DOHH2 (cell line): ENCODE results near the gene FAM89B.

ENCODE experiments used
- H3F3A ChIP-seq: fragments of 200-600 bp; sonication (generic), shearing (Covaris generic); 2 replicates; pipeline ENCODE4 v1.6.0; 2016; ENCODE audit warnings: antibody characterized with exemption, mild to moderate bottlenecking; ENCODE audit not compliant: control insufficient read depth, insufficient read depth
- H3K27ac ChIP-seq: fragments of 200-600 bp; sonication (generic); 2 replicates; pipeline ENCODE4 v1.5.1; 2014; ENCODE audit warnings: low read depth, mild to moderate bottlenecking, low read length, moderate library complexity
- H3K27me3 ChIP-seq: fragments of 200-600 bp; sonication (generic); 2 replicates; pipeline ENCODE4 v1.6.1; 2014; ENCODE audit warnings: mild to moderate bottlenecking, low read length, mixed read lengths; ENCODE audit not compliant: control insufficient read depth
- H3K36me3 ChIP-seq: fragments of 200-600 bp; sonication (generic); 2 replicates; pipeline ENCODE4 v1.6.1; 2014; ENCODE audit warnings: mild to moderate bottlenecking, low read length, moderate library complexity, mixed read lengths; ENCODE audit not compliant: control insufficient read depth
- H3K4me1 ChIP-seq: fragments of 200-600 bp; sonication (generic); 2 replicates; pipeline ENCODE4 v1.6.1; 2014; ENCODE audit warnings: mild to moderate bottlenecking, low read length, mixed read lengths; ENCODE audit not compliant: control insufficient read depth
- H3K4me2 ChIP-seq: fragments of 200-600 bp; sonication (generic); 2 replicates; pipeline ENCODE4 v1.6.0; 2014; ENCODE audit warnings: mild to moderate bottlenecking, low read length, moderate library complexity
- H3K4me3 ChIP-seq: fragments of 200-600 bp; sonication (generic); 2 replicates; pipeline ENCODE4 v1.5.1; 2014; ENCODE audit warnings: mild to moderate bottlenecking, low read length, mixed read lengths
- H3K79me2 ChIP-seq: fragments of 200-600 bp; sonication (generic); 2 replicates; pipeline ENCODE4 v1.6.1; 2014; ENCODE audit warnings: mild to moderate bottlenecking, low read length, mixed read lengths; ENCODE audit not compliant: control insufficient read depth
- H3K9me2 ChIP-seq: fragments of 200-600 bp; sonication (generic); replicated peaks from 2 replicates; pipeline ENCODE4 v1.6.1; 2014; ENCODE audit warnings: mild to moderate bottlenecking, low read length, mixed read lengths; ENCODE audit not compliant: control insufficient read depth
- H3K9me3 ChIP-seq: fragments of 200-600 bp; sonication (generic); 2 replicates; pipeline ENCODE4 v1.6.1; 2014; ENCODE audit warnings: antibody characterized with exemption, low read length, mixed read lengths; ENCODE audit not compliant: control insufficient read depth, insufficient read depth
- H4K20me1 ChIP-seq: fragments of 200-600 bp; sonication (generic); 2 replicates; pipeline ENCODE4 v1.6.0; 2014; ENCODE audit warnings: low read depth, mild to moderate bottlenecking, antibody characterized with exemption, low read length, moderate library complexity; ENCODE audit not compliant: control insufficient read depth, insufficient read depth
- CTCF ChIP-seq: fragments of 200-600 bp; sonication (generic); IDR thresholded peaks from one replicate; pipeline ENCODE4 v1.5.1; 2014; ENCODE audit warnings: antibody characterized with exemption, mild to moderate bottlenecking, low read depth, low read length; ENCODE audit not compliant: poor library complexity, severe bottlenecking
- EZH2phosphoT487 ChIP-seq: fragments of 200-600 bp; sonication (generic); IDR thresholded peaks from 2 replicates; pipeline ENCODE4 v1.6.1; 2017; ENCODE audit warnings: borderline replicate concordance, mild to moderate bottlenecking, antibody characterized with exemption, low read length, moderate library complexity, mixed read lengths

The FAM89B gene

DNA sequence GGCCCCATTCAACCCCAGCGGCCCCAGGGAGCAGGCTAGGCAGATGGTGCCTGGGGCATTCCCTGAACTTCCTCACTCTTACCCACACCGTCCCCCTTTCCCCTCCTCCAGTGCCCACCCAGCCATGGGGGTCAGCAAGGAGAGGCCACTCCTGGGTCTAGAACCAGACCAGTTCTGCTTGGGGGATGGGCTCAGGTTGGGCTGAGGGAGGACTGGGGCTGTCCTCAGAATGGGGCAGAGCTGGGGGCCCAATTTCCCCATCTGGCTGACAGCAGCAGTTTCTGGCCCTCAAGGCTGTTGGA is 35.1 kb upstream of the FAM89B start:
- no peaks in the 10 kb centered on the region; the same call in 1 of the 2 replicates for H3F3A ChIP-seq
- no peaks in the 10 kb centered on the region for H3K27me3 ChIP-seq
- TF ChIP-seq EZH2phosphoT487 = no peak
- TF ChIP-seq CTCF = no peak
- H3K79me2 ChIP-seq = no peaks in the 10 kb centered on the region
- no peak overlapping the region for H3K27ac ChIP-seq
- no peak overlapping the region for H3K4me2 ChIP-seq
- H3K9me3 ChIP-seq = no peaks in the 10 kb centered on the region
- H3K4me1 ChIP-seq = peaks cover 17% of the 10 kb centered on the region
- no peak overlapping the region for H3K4me3 ChIP-seq
- H4K20me1 ChIP-seq = no peaks in the 10 kb centered on the region
- no peaks in the 10 kb centered on the region for H3K9me2 ChIP-seq
- peaks cover 14% of the 10 kb centered on the region for H3K36me3 ChIP-seq

DNA sequence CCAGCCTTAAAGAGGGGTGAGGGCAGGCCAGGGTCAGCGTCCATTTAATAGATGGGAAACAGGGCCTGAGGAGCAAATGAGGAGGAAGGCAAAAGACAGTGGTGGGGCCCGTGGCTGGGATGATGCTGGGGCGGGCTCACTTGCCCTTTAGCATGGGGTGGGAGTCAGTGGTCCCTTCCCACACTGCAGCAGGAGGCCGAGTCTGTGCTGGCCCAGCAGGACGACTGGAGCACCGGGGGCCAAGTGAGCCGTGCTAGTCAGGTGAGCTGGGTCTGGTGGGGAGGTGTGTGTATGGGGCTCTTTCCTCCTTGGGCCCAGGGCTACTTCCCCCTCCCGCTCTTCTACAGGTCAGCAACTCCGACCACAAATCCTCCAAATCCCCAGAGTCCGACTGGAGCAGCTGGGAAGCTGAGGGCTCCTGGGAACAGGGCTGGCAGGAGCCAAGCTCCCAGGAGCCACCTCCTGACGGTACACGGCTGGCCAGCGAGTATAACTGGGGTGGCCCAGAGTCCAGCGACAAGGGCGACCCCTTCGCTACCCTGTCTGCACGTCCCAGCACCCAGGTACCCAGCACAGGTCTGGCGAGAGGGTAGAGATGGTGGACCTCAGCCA is 34.6 kb upstream of the FAM89B start:
- Histone ChIP-seq H3K9me2 (no peaks in the 10 kb centered on the region), H3K79me2 (no peaks in the 10 kb centered on the region), H3K27ac (no peak overlapping the region), H3K9me3 (no peaks in the 10 kb centered on the region), H4K20me1 (no peaks in the 10 kb centered on the region), H3K4me3 (no peak overlapping the region), H3K4me1 (peaks cover 17% of the 10 kb centered on the region), H3K27me3 (no peaks in the 10 kb centered on the region), H3K4me2 (no peak overlapping the region), H3F3A (no peaks in the 10 kb centered on the region; the same call in 1 of the 2 replicates), H3K36me3 (peaks cover 10% of the 10 kb centered on the region)
- TF ChIP-seq CTCF (no peak), EZH2phosphoT487 (no peak)

- no peaks in the 10 kb centered on the region for H3K79me2 ChIP-seq
- no peaks in the 10 kb centered on the region for H3K9me2 ChIP-seq
- no peak for TF ChIP-seq CTCF
- TF ChIP-seq EZH2phosphoT487 = no peak
- peaks cover 17% of the 10 kb centered on the region for H3K4me1 ChIP-seq
- H3K27me3 ChIP-seq = no peaks in the 10 kb centered on the region
- H3K27ac ChIP-seq = no peak overlapping the region
- H3K9me3 ChIP-seq = no peaks in the 10 kb centered on the region
- H3K4me2 ChIP-seq = no peak overlapping the region
- peaks cover 7% of the 10 kb centered on the region; the same call in 1 of the 2 replicates for H3K36me3 ChIP-seq
- H4K20me1 ChIP-seq = no peaks in the 10 kb centered on the region
- H3F3A ChIP-seq = no peaks in the 10 kb centered on the region; the same call in 1 of the 2 replicates
- no peak overlapping the region for H3K4me3 ChIP-seq
Measured at GRCh38 chr11:65538232-65538914, 34.0 kb upstream of the FAM89B start.
